HG02798 (cell line): Measurements from ENCODE around the gene SPECC1L.

Experiments
- ATAC-seq: cut with Tn5 transposase; IDR thresholded peaks from one replicate; pipeline ENCODE4 v1.9.1; 2021; ENCODE audit warnings: mild to moderate bottlenecking; ENCODE audit not compliant: unreplicated experiment, poor library complexity

SPECC1L gene

DNA sequence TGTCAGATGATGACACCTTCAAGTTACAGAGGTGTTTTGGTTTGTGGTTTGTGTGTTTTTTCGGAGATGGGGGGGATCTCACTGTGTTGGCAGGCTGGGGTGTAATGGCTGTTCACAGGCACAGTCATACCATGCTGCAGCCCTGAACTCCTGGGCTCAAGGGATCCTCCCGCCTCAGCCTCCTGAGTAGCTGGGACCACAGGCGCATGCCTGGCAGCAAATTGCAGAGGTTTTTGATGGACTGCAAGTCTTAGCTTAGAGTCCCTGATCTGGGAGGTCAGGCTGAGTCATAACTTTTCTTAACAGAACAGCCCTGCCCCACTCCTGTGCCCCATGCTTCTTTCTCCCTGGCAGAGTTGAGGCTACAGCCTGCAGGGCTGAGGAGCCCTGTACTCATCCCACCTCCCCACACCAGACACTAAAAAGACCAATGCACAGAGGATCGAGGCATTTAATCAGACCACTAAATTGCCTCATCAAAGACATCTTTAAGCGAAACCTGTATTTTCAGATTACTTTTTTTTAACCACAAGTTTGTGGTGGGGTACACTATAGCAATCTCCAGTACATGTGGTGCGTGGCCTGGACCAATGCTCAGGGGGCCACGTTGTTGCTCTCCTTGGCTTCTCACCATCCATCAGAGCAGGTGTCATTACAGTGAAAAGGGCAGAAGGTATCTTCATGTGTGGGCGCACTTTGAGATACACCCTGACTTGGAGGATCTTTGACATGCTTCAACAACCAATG is 139.7 kb downstream of the SPECC1L start:
- no peak for ATAC-seq

DNA sequence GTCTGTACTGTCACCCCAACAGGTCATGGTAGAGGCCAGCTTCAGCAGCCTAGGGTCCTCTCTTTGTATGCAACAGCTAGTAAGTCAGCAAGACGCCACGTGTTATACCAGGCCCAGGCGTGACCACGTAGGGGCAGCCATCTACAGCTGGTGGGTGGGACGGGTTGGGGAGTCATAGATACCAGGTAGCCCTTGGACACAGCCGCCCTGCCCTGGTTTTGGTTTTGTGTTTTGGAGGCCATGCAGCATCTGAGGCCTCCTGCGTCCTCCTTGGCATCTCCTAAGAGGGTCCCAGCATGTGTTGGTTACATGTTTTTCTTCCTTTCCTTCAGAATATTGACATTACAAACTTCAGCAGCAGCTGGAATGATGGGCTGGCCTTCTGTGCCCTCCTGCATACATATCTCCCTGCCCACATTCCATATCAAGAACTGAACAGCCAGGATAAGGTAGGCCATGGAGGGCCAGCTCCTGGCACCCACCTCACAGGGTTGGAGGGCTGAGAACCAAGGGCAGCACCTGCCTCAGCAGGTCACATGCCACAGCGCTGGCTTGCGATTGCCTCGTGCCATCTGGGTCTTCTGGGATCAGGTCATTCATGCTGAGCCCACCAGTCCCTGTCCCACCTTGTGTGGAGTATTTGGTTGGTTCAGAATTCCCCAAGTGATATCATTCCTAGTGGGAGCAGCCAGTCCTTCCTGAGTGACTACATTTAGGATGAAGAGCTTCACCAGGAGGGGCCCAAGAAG is 140.8 kb downstream of the SPECC1L start:
- ATAC-seq = no peak

DNA sequence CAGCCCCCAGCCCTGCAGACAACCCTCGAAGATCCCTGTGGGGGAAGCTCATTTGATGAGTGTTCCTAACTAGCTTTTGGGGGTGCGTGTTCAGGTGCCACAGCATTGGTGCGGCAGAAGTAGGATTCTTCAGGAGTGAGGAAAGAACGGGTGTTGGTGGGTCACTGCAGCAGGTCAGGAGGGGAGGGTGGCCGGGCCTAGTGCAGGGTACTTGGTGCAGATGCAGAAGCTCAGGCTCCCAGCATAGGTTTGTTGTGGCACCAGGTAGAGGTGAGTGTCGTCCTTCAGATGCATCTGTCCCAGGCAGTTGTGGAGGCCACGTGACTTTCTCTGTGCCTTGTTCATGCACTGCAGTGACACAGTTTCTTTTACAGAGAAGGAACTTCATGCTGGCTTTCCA is 141.6 kb downstream of the SPECC1L start:
- no peak for ATAC-seq

DNA sequence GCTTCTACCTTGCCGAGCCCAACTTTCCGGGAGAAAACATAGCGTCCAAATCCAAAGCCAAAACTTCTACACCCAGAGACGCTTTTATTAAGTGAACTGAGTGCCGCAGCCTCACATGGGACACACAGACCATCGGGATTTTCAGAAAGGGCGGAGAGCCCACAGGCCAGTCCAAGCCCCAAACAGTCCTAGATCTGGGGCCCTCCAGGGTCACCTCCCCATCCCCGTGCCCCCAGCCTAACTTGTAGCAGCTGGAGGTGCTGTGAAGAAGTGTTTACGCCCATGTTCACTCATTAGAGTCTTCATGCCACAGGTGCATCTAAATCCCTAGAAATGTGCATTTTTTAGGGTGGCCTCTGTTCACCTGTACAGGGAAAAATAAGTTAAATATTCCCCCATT is 142.6 kb downstream of the SPECC1L start:
- no peak for ATAC-seq

DNA sequence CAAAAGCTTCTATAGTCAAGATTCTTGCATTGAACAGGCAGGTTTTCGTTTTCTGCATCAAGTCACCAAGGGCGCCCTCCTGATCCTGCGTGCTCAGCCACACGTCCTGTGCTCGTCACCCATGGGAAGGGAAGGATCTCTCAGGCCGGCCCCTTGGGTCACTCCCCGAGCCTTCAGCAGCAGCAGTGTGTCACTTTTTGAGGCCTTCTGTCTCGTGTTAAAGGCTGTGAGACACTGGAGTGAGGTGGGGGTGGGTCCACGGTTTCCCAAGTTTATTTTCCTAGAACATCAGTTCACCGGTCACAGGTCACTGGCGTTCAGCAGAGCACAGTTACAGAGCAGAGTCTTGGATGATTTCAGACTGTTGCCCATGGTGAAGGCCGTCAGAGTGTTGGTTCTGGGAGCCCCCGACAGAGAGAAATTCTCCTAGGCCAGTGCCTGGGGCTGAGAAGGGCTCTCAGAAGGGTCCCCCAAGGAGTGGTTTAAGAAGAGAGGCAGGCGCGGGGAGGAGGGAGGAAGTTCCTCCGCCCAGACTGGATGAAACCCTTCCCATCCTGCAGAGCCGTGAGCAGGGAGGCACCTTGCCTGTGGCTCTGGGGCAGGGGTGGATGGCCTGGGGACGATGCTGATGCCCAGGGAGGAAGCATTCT is 143.2 kb downstream of the SPECC1L start:
- no peak for ATAC-seq

DNA sequence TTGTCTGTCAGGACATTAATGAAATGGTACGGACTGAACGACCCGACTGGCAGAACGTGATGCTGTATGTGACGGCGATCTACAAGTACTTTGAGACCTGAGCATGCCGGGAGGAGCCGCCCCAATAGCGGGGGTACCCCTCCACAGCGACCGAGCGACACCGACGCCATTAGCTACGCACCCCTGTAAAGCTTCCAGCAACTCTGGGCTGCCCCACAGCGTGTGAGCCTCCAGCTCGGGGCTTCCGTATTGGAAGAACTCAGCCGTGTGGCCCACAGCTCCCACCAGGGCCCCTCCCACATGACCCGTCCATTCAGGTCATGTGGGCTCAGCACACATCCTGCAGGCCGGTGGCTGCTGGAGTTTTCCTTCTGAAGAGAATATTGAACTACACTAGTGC is 143.9 kb downstream of the SPECC1L start:
- ATAC-seq = no peak

DNA sequence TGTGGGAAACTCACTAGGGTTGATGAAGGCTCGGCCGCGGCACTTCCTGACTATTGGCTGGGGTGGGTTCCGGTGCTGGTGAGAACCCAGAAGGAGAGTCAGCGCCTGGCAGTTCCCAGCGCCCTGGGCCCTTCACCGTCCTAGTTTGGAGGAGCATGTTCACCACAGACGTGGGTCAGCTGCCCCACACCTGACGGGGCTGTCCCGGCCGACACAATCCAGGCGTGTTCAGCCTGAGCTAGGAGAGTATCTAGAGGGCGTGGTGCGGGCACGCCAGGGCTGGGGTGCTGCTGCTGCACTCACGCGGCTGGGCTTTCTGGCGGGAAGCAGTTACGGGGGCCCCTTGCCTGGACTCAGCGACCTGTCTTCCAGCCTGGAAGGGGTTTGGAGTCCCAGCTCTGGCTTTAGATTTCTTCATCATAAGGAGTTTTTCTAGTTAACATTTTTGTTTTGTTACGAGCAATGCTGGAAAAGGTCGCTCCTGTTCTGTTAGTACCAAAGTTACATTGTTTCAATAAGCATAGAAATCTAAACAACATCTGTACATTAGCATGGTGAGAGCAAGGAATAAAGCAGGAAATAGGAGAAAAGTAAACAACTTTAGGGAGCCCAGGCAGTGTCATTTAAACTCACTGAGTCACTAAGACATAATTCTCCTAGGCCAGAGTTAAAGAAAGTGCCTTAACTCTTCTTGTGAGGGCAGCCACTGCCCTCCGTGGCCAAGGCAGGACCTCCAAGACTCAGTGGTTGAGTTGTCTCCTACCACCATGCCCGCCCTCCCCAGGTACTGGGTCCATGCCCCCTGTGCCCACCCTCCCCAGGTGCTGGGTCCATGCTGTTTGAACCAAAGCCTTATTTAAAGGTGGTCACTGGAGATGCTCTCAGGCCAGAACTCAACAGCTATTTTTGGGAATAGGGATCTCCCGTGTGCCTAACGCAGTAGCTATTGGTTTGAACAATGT is 144.6 kb downstream of the SPECC1L start:
- ATAC-seq = no peak

DNA sequence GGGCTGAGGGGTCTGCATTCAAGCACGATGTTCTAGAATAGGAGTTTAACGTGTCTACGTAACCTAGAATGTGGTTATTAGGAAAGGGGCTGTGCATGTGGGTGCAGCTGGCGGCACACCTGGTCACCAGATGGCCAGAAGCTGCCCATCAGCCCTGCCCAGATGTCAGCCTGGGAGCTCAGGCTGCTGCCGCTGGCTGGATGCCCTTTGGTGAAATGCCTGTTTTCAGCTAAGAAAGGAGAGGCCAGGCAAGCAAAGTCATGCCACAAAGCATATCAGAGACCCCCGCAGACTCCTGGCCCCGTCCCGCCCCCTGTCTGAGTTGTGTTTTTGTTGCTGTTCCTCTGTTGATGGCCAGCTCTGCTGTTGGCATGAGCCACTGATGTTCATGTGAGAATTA is 145.5 kb downstream of the SPECC1L start:
- ATAC-seq = no peak

DNA sequence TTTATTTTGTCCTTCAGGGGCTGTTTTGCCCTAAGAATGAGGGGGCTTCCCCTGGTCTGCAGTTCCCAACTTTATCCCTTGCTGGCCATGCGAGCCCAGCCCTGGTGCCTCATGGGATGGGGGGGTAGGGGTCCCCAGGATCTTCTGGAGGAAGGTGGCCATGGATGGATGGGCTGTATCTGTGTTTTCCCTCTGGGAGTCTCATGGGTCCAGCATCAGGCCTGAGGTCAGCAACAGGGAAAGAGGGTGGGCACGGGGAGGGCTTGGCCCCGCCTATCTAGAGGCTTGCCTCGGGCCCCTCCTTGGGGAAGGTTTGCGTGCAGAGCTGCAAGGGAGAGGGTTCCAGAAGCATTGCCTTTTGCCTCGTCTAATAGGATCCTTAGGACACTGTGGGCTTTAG is 146.0 kb downstream of the SPECC1L start:
- no peak for ATAC-seq

DNA sequence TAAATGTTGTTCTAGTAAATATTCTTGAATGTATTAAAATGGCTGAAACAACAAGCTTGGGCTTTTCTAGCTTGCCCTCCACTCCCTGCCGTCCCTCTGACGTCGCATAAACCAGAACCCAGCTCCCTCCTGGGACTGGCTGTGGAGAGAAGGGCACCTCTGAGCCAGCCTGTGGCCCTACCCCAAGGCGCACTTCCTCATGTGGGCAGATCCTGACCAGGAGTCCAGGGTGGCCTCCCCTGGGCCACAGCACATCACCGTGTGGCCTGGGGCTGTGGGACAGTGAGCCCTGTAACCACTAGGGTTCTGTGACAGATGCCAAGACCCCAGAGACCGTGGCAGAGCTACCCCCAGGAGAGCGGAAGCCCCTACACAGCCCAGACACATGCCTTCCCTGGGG is 146.6 kb downstream of the SPECC1L start:
- no peak for ATAC-seq

DNA sequence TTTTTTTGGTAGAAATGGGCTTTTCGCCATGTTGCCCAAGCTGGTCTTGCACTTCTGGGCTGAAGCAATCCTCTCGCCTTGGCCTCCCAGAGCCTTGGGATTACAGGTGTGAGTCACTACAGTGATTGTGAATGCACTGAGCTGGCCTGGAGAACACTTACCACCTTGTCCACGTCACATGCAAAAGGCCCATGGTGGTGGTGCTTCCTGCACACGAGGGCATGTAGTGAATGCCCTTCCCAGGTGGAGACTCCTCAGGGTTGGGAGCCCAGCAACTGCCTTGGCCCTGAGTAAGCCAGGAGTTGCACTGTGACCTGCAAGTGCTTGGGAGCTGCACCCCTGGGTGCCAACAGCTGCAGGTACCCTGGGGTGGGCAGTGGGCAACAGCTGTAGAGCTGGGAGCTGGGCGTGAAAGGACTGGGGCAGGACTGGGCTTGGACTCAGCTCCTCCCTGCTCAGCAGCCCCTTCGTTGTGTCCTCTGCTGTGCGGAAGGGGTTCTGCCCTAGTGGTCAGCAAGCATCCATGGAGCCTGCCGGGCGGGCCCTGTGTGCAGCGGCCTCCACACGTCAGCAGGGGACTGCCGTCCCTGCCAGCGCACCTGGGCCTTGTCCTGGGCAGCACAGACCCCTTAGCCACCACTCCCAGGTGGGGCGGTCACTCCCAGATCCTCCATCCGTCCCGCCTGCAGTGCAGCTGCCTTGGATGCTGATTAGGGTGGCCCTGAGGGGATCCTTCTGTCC is 147.4 kb downstream of the SPECC1L start:
- no peak for ATAC-seq

DNA sequence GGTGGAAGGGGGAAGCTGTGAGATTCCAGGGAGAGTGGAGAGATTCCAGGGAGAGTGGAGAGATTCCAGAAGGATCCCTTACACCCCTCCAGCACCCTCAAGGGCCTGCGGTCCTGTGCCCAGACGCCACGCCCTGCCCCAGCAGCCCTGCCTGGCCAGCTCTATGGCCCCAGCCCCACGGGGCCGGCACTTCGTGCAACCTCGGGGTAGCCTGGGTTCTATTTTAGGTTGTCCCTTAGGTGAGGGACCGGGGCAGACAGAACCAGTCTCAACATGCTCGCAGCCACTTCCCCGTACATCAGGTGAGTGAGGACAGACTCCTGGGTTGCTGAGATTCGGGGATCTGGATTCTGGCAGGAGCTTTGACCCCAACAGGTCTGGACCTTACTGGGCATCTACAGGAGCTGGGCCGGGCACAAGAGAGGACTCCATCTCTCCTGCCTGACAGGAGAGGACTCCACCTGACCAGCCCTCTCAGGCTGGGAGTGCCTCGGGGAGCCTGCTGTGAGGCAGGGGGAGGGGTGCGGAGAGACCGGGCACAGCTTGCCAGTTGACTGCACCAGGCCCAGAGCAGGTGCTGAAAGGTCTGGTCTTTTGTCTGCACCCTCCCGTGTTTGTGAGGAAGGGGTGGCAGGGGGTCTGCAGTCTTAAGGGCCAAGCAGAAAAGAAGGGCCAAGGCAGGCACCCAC is 148.3 kb downstream of the SPECC1L start:
- ATAC-seq = no peak

DNA sequence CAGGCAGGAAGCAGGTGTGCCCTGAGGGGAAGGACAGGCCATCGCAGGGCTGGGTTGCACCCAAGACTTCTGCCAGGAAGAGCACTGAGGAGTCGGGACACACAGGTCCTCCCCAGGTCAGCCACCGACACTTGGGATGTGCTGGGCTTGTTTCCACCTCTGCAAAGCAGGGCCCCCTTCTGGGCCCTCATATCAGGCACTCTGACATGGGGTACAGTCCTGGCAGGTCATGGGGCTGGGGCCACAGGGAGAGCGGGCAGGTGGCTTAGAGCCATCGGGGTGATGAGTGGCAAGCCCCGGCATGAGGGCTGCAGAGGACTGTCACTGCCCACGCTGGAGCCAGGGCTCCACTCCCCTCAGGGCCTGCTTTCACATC is 148.8 kb downstream of the SPECC1L start:
- no peak for ATAC-seq

DNA sequence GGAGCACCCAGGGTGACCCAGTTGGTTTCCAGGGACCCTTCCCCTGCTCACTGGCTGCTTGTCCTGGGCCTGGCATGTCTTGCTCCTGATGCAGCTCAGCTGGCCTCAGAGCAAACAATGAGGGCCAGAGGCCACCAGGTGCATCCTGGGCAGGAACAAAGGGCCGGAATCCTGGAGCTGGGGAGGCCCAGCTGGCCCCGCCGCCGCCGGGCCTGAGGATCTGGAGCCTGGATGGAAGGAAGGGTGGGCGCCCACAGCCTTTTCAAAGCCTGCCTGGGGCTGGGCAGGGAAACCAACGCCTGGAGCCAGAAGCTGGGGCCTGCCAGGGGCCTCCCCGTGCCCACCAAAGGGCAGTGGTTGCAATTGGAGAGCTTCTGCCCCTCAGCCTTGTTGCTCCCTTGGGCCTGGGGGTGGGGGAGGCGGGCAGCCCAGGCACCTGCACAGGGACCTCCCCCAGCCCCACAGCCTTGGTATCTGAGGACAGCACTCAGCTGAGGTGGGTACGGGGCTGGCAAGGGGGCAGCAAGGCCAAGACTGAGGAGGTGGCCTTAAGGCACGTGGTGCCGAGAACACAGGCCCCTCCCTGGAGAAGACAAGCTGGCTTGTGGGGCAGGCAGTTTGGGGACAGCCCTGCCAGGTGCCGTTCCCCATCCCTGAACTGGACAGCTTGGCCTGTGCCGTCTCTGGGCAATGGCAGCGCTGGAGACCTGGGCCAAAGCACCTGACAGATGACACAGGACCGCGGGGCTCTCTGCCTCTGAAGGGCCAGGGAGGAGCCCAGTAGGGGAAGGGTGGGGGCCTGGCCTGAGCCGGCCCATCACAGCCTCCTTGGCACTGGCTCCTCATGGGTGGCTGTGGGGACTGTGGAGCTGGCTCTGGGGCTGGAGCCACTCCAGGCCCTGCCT is 149.7 kb downstream of the SPECC1L start:
- no peak for ATAC-seq

DNA sequence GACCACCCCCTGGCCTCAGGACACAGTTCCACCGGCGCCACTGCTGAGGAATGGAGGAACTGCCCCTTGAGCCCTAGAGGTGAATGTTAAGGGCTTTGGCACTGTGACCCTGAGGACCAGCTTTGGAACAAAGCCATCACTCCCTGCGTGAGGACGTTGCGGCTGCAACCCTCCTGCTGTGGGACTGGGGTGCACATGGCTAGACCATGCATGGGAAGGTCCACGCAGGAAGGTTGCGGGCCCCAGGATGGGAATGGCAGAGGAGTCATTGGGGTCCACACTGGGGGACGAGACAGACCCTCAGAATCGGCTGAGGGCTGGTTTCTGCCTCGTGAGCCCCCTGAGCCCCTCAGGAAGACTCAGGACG is 150.3 kb downstream of the SPECC1L start:
- no peak for ATAC-seq

DNA sequence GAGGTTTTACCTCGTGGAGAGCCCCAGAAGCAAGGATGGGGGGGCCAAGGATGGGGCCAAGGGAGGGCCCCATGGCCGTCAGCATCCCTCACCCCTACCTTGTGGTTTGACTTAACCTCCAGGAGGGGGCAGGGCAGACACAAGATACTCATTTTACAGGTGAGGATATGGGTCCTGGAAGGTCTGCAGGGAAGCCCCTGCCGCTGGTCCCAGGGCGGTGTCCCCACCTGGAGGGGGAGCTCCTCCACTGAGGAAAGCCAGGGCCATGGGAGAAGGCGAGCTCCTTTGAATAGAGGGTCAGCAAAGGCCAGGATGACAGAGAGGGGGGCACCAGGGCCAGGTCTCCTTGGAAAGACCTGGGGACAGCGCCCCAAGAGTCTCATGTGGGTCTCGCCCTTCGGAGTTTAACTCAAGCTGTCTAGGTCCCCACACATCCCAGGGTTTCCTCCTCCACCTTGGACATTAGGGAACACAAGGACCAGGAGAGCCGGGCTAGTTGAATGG is 150.8 kb downstream of the SPECC1L start:
- ATAC-seq = no peak

DNA sequence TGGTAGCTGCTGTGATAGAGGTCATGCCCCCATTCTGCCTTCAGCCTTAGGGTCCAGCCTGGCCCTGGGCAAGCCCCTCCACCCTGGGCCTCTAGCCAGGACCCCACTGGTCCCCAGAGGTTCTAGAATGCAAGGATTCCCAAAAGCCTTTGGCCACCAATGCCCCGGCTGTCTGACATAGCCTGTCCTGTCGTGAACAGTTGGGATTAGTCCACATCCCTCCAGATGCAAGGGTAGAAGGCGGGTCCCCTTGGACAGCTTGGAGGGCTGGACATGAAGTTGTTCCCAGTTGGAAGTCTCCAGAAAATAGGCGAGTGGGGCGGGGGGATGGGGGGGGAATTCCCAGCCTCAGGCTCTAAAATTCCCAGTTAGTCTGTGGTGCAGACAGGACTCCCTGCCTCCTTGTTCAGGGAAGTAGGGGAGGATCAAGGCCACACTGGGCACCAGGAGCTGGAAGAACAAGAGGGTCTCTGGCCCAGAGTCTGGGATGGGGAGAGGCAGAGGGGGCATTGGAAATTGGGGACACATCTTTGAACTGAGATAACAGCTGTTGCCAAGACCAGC is 151.6 kb downstream of the SPECC1L start:
- ATAC-seq = no peak

DNA sequence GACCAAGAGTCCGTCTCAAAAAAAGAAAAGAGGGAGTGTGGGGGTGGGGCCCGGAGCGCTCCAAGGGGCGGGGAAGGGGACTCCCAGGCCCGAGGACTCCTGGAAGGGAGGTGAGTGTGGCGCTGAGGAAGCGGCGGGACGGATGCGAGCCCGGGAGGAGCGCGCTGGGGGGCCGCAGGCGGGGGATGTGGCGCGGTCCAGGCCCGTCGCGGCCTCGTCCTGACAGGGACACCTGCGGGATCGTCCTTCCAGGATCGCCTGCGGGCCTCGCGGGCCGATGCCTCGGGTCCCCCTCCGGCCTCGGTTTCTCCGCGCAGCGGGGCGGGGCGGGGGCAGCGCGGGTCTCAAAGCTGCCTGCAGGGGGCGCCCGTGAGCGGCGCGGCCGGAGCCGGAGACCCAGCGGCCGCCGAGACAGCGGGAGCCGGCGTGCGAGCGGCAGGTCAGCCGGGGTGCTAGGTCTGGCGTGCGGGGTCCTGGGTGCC is 152.9 kb downstream of the SPECC1L start:
- ATAC-seq = peak; percentile 27
